Measurements from ENCODE around the gene BLOC1S4. TPM values are rescaled to one million over a fixed set of nuclear protein-coding genes. Genes with fewer than 3 reads are reported as not detected.
"Not testable (repeated sequence)": the region's sequence is repeated elsewhere in the genome, so short reads cannot be mapped to it uniquely, and the experiment has no call there.

BLOC1S4 gene
- total RNA-seq (ENCODE audit: unreplicated experiment), result 22.5 TPM
- long read RNA-seq, transcript BLOC1S4-201 (1 exons, 1,617 nt), result major isoform, 41 of 41 reads
- long read RNA-seq, partial matches to known transcripts, result 0 of 41 reads
- long read RNA-seq, other reads (novel, unspliced or antisense), result 0 of 41 reads

- TF ChIP-seq CTCF (IDR thresholded peaks at IDR 0.05; ENCODE audit: partially characterized antibody, unreplicated experiment), result no peak
Observed at GRCh38 chr4:6716018-6716911, at the start of gene BLOC1S4. BLOC1S4 (plus strand) TSS chr4:6716174; CDS start chr4:6716210, 36 bp downstream.

DNA sequence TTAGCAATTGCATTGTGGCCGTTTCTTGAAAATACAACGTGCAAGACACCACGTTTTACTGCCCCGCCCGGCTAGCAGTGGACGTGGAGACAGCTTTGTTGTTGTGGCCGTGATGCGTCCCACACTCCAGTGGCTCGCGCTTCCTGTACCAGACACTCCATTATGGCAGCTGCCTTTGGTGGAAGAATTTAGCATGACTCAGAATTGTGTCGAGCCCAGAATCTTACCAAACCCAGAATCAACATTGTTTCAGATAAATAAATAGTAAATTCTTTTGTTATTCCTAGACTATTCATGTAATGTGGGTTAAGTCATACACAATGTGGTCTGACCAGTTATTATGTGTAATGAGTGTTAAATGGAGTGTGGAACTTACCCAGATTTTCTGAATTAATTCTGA is 47.6 kb upstream of the BLOC1S4 start:
- H3K9me3 Mint-ChIP-seq (ENCODE audit: unreplicated experiment), result peaks cover 3% of the 10 kb centered on the region
- peaks cover 1% of the 10 kb centered on the region for H3K4me1 Mint-ChIP-seq (ENCODE audit: low read depth, unreplicated experiment)
- DNase-seq, result no peak
- no peak overlapping the region for H3K4me3 Mint-ChIP-seq (ENCODE audit: unreplicated experiment)
- no peaks in the 10 kb centered on the region for H3K36me3 Mint-ChIP-seq (ENCODE audit: unreplicated experiment)
- no peak overlapping the region for H3K27ac Mint-ChIP-seq (ENCODE audit: unreplicated experiment)
- TF ChIP-seq CTCF (IDR thresholded peaks at IDR 0.05; ENCODE audit: partially characterized antibody, unreplicated experiment), result no peak
- H3K27me3 Mint-ChIP-seq (ENCODE audit: unreplicated experiment), result peaks cover 3% of the 10 kb centered on the region

More at GRCh38 chr4:6716018-6716911, at the start of gene BLOC1S4:
- Mint-ChIP-seq H3K9me3 (ENCODE audit: unreplicated experiment) (peaks cover 3% of the 10 kb centered on the region), H3K36me3 (ENCODE audit: unreplicated experiment) (no peaks in the 10 kb centered on the region), H3K4me3 (ENCODE audit: unreplicated experiment) (peak within 1 kb of the TSS; percentile 92), H3K27ac (ENCODE audit: unreplicated experiment) (peak within 1 kb of the TSS; percentile 94), H3K4me1 (ENCODE audit: low read depth, unreplicated experiment) (peaks cover 15% of the 10 kb centered on the region), H3K27me3 (ENCODE audit: unreplicated experiment) (peaks cover 5% of the 10 kb centered on the region)
- DNase-seq, result peak; percentile 88

DNA sequence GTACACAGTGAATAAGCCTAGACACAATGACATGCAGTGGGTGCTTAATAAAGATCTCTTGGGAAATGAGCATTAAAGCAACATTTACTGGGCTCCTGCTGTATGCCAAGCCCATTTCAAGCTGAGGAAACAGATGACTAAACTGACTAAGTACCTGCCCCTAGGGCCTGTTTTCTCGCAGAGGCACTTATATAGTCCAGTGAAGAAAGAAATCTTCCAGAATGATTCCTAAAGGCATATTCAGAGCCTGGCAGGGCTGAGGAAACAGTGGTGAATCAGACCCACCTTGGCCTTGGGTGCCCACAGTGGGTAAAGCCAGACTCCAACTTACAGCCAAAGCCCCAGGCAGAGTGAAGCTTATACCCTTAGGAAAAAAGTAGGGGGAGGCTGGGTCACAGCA is 44.3 kb upstream of the BLOC1S4 start:
- Mint-ChIP-seq H3K36me3 (ENCODE audit: unreplicated experiment) (no peaks in the 10 kb centered on the region), H3K9me3 (ENCODE audit: unreplicated experiment) (peaks cover 9% of the 10 kb centered on the region), H3K27me3 (ENCODE audit: unreplicated experiment) (peaks cover 10% of the 10 kb centered on the region), H3K27ac (ENCODE audit: unreplicated experiment) (no peak overlapping the region), H3K4me3 (ENCODE audit: unreplicated experiment) (no peak overlapping the region), H3K4me1 (ENCODE audit: low read depth, unreplicated experiment) (peaks cover 12% of the 10 kb centered on the region)
- no peak for DNase-seq
- TF ChIP-seq CTCF (IDR thresholded peaks at IDR 0.05; ENCODE audit: partially characterized antibody, unreplicated experiment), result no peak

GRCh38 chr4:6672131-6672530 is 43.8 kb upstream of the BLOC1S4 start:
- peaks cover 14% of the 10 kb centered on the region for H3K4me1 Mint-ChIP-seq (ENCODE audit: low read depth, unreplicated experiment)
- TF ChIP-seq CTCF (IDR thresholded peaks at IDR 0.05; ENCODE audit: partially characterized antibody, unreplicated experiment), result no peak
- DNase-seq, result no peak
- no peaks in the 10 kb centered on the region for H3K36me3 Mint-ChIP-seq (ENCODE audit: unreplicated experiment)
- H3K27me3 Mint-ChIP-seq (ENCODE audit: unreplicated experiment), result peaks cover 10% of the 10 kb centered on the region
- no peak overlapping the region for H3K4me3 Mint-ChIP-seq (ENCODE audit: unreplicated experiment)
- no peak overlapping the region for H3K27ac Mint-ChIP-seq (ENCODE audit: unreplicated experiment)
- peaks cover 9% of the 10 kb centered on the region for H3K9me3 Mint-ChIP-seq (ENCODE audit: unreplicated experiment)

- H3K4me3 Mint-ChIP-seq (ENCODE audit: unreplicated experiment); DNase-seq; H3K9me3 Mint-ChIP-seq (ENCODE audit: unreplicated experiment); H3K36me3 Mint-ChIP-seq (ENCODE audit: unreplicated experiment): not testable (repeated sequence)
- H3K27me3 Mint-ChIP-seq (ENCODE audit: unreplicated experiment), result peaks cover 14% of the 10 kb centered on the region
- peak overlapping the region; percentile 97 for H3K27ac Mint-ChIP-seq (ENCODE audit: unreplicated experiment)
- peaks cover 18% of the 10 kb centered on the region for H3K4me1 Mint-ChIP-seq (ENCODE audit: low read depth, unreplicated experiment)
Observed at GRCh38 chr4:6672541-6673190, 43.3 kb upstream of the BLOC1S4 start.

DNA sequence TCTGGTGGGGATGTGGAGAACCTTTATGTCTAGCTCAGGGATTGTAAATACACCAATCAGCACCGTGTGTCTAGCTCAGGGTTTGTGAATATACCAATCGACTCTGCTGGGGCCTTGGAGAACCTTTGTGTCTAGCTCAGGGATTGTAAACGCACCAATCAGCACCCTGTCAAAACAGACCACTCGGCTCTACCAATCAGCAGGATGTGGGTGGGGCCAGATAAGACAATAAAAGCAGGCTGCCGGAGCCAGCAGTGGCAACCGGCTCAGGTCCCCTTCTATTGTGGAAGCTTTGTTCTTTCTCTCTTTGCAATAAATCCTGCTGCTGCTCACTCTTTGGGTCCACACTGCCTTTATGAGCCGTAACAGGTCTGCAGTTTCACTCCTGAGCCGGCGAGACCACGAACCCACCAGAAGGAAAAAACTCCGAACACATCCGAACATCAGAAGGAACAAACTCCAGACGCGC is 42.7 kb upstream of the BLOC1S4 start:
- DNase-seq; H3K36me3 Mint-ChIP-seq (ENCODE audit: unreplicated experiment); H3K9me3 Mint-ChIP-seq (ENCODE audit: unreplicated experiment): not testable (repeated sequence)
- H3K27me3 Mint-ChIP-seq (ENCODE audit: unreplicated experiment), result peaks cover 15% of the 10 kb centered on the region
- peak overlapping the region; percentile 98 for H3K4me3 Mint-ChIP-seq (ENCODE audit: unreplicated experiment)
- peak overlapping the region; percentile 97 for H3K27ac Mint-ChIP-seq (ENCODE audit: unreplicated experiment)
- peaks cover 19% of the 10 kb centered on the region for H3K4me1 Mint-ChIP-seq (ENCODE audit: low read depth, unreplicated experiment)

All from glutamatergic neuron (in vitro differentiated cells).